Mesothelial cell of epicardium (in vitro differentiated cells): ENCODE measurements around the gene RAB11FIP3. TPM values are rescaled to one million over a fixed set of nuclear protein-coding genes. Genes with fewer than 3 reads are reported as not detected.

ENCODE experiments used
- DNase-seq, 2 experiments: peaks; one replicate each; pipeline ENCODE4 v3.0.0; 2021; ENCODE audit warnings: low spot score in 2 of 2; ENCODE audit not compliant: unreplicated experiment in 2 of 2
- H3K27ac Mint-ChIP-seq: 2 replicates; pipeline ENCODE4 v1.8.0; 2021; ENCODE audit warnings: mixed read lengths
- H3K27me3 Mint-ChIP-seq: 2 replicates; pipeline ENCODE4 v1.8.0; 2021; ENCODE audit warnings: low read depth, mixed read lengths
- H3K36me3 Mint-ChIP-seq: 2 replicates; pipeline ENCODE4 v1.8.0; 2021; ENCODE audit warnings: mixed read lengths
- H3K4me1 Mint-ChIP-seq: 2 replicates; pipeline ENCODE4 v1.8.0; 2021; ENCODE audit warnings: mixed read lengths
- H3K4me3 Mint-ChIP-seq: 2 replicates; pipeline ENCODE4 v1.8.0; 2021; ENCODE audit warnings: mild to moderate bottlenecking, moderate library complexity, mixed read lengths
- H3K9me3 Mint-ChIP-seq: 2 replicates; pipeline ENCODE4 v1.8.0; 2021; ENCODE audit warnings: mixed read lengths
- total RNA-seq: library from RNA; stranded (reverse); gene quantifications from 3 replicates; pipeline ENCODE4 v1.2.1, GENCODE V29; 2021
- TF ChIP-seq, protein P1 (sequence below): fragments of 200-600 bp; sonication (generic); IDR thresholded peaks from one replicate; pipeline ENCODE4 v1.5.0; 2021; ENCODE audit warnings: antibody characterized with exemption; ENCODE audit not compliant: unreplicated experiment

Gene RAB11FIP3
- total RNA-seq, 1 donor from 2014 or later: 68.8 TPM

DNA sequence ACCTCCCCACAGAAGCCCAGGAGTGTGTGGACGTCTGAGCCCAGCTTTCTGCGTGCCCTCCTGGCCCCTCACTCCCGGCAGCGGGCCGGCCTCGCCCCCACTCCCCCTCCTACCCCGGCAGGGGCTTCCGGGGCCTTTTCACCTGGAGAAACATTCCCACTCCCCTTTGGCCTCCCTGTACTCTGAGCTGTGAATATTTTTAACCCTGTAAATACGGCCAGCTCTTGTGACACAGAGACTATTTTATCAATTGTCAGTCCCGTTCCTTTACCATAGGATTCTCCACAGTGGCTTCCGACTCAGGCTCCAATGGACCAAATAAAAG lies 128.8 kb downstream of the RAB11FIP3 start:
- TF ChIP-seq, protein P1, sequence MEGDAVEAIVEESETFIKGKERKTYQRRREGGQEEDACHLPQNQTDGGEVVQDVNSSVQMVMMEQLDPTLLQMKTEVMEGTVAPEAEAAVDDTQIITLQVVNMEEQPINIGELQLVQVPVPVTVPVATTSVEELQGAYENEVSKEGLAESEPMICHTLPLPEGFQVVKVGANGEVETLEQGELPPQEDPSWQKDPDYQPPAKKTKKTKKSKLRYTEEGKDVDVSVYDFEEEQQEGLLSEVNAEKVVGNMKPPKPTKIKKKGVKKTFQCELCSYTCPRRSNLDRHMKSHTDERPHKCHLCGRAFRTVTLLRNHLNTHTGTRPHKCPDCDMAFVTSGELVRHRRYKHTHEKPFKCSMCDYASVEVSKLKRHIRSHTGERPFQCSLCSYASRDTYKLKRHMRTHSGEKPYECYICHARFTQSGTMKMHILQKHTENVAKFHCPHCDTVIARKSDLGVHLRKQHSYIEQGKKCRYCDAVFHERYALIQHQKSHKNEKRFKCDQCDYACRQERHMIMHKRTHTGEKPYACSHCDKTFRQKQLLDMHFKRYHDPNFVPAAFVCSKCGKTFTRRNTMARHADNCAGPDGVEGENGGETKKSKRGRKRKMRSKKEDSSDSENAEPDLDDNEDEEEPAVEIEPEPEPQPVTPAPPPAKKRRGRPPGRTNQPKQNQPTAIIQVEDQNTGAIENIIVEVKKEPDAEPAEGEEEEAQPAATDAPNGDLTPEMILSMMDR: no peak
- no peak overlapping the region for H3K4me3 Mint-ChIP-seq
- H3K36me3 Mint-ChIP-seq: peaks cover 2% of the 10 kb centered on the region
- no peaks in the 10 kb centered on the region for H3K9me3 Mint-ChIP-seq
- DNase-seq: no peak
- no peak overlapping the region for H3K27ac Mint-ChIP-seq
- H3K4me1 Mint-ChIP-seq: no peaks in the 10 kb centered on the region
- peaks cover 23% of the 10 kb centered on the region for H3K27me3 Mint-ChIP-seq

GRCh38 chr16:554640-555365 lies 129.4 kb downstream of the RAB11FIP3 start:
- TF ChIP-seq, protein P1: no peak
- H3K27ac Mint-ChIP-seq: no peak overlapping the region
- peaks cover 2% of the 10 kb centered on the region for H3K4me1 Mint-ChIP-seq
- no peaks in the 10 kb centered on the region for H3K9me3 Mint-ChIP-seq
- H3K4me3 Mint-ChIP-seq: no peak overlapping the region
- DNase-seq: no peak
- peaks cover 2% of the 10 kb centered on the region for H3K36me3 Mint-ChIP-seq
- peaks cover 26% of the 10 kb centered on the region for H3K27me3 Mint-ChIP-seq

DNA sequence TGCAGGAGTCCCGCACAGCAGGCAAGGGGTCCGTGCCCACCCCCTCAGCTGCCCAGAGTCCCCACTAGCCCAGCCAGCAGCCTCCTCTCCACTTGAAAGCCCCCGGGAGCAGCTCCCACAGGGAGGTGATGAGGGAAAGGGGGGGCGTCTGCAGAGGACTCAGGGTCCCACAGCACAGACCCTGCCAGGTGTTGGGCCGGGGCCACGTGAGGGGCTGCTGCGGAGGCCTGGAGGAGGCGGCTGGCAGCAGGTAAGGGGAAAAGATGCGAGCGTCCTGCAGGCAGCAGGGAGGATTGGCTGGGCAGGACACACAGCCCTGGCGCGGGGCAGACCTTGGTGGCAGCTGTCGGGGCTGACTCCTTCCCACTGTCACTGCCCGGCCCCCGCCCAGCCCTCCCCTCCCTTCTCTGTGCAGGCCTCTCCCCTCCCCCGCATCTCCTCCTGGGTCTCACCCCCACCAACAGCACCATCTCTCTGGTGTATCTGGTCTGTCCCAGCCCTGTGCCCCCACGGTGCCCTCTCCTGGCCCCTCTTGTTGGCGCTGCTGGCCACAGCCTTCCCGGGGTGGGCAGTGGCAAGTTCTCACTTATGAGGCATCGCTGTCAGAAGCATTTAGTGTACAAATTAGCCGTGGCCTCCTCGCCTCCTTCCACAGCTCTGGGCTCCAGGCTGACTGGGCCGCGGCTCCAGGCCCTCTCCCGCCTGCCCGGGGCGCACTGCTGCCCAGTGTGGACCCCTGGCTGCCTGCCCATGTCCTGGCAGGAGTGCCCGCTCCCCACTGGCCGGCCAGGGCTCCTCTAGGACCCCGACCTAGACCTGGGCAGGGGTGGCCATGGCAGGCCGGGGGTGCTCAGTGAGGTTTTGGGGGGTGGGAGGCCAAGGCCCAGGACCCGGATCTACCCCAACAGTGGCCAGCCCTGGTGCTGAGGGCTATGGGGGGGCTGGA lies 130.4 kb downstream of the RAB11FIP3 start:
- H3K9me3 Mint-ChIP-seq: no peaks in the 10 kb centered on the region
- H3K27me3 Mint-ChIP-seq: peaks cover 26% of the 10 kb centered on the region
- no peak overlapping the region for H3K4me3 Mint-ChIP-seq
- TF ChIP-seq, protein P1: no peak
- peaks cover 2% of the 10 kb centered on the region for H3K4me1 Mint-ChIP-seq
- no peak overlapping the region for H3K27ac Mint-ChIP-seq
- peaks cover 2% of the 10 kb centered on the region for H3K36me3 Mint-ChIP-seq
- no peak for DNase-seq

- TF ChIP-seq, protein P1: no peak
- Mint-ChIP-seq H3K27me3 (peaks cover 31% of the 10 kb centered on the region), H3K4me3 (no peak overlapping the region), H3K36me3 (peaks cover 2% of the 10 kb centered on the region), H3K9me3 (no peaks in the 10 kb centered on the region), H3K27ac (no peak overlapping the region), H3K4me1 (peaks cover 2% of the 10 kb centered on the region)
- DNase-seq: no peak
Measured at GRCh38 chr16:556474-557173, 131.2 kb downstream of the RAB11FIP3 start.

- no peak overlapping the region for H3K27ac Mint-ChIP-seq
Measured at GRCh38 chr16:557463-558297, 132.2 kb downstream of the RAB11FIP3 start.

More at GRCh38 chr16:557463-558297, 132.2 kb downstream of the RAB11FIP3 start:
- Mint-ChIP-seq H3K9me3 (no peaks in the 10 kb centered on the region), H3K27me3 (peaks cover 41% of the 10 kb centered on the region), H3K4me3 (no peak overlapping the region), H3K4me1 (peaks cover 2% of the 10 kb centered on the region), H3K36me3 (peaks cover 2% of the 10 kb centered on the region)
- TF ChIP-seq, protein P1: no peak
- no peak for DNase-seq
